H1 (cell line): ENCODE measurements around the gene PTPRC. TPM values are rescaled to one million over a fixed set of nuclear protein-coding genes. Genes with fewer than 3 reads are reported as not detected.

Source experiments
- CTCF ChIA-PET: fragments of 300-600 bp; sonication (Branson Sonifier 250); formaldehyde crosslinking; loops from one replicate; lab custom pipeline; 2021; ENCODE audit not compliant: partially characterized antibody; lab: Charles Lee
- POLR2A ChIA-PET: fragments of 300-600 bp; sonication (Branson Sonifier 250); formaldehyde crosslinking; loops from one replicate; lab custom pipeline; 2021; ENCODE audit warnings: inconsistent platforms; ENCODE audit not compliant: partially characterized antibody; lab: Charles Lee
- DNase-seq, 2 experiments: peaks; one replicate each; pipeline versions ENCODE4 v3.0.0 to v3.0.0-alpha.2; 2010 to 2022; ENCODE audit warnings: low spot score in 2 of 2, low read depth in 1 of 2, mixed read lengths in 1 of 2
- FAIRE-seq: peaks from 2 replicates; lab custom pipeline; 2011; peaks lifted over from hg19 to GRCh38; lab: Jason Lieb, UNC
- H2AFZ ChIP-seq: 2 replicates; pipeline ENCODE4 v1.8.1; 2012; ENCODE audit warnings: low read length, inconsistent platforms
- H2AK5ac ChIP-seq: 2 replicates; pipeline ENCODE4 v1.6.1; 2013; ENCODE audit warnings: low read depth, low read length
- H2BK120ac ChIP-seq: replicated peaks from 2 replicates; pipeline ENCODE3; 2013; ENCODE audit warnings: low read depth, low read length, inconsistent platforms
- H2BK12ac ChIP-seq: 2 replicates; pipeline ENCODE4 v1.6.1; 2013; ENCODE audit warnings: low read depth, low read length
- H2BK15ac ChIP-seq: 2 replicates; pipeline ENCODE4 v1.6.1; 2013; ENCODE audit warnings: low read length
- H2BK20ac ChIP-seq: 2 replicates; pipeline ENCODE4 v1.6.1; 2013; ENCODE audit warnings: low read length
- H2BK5ac ChIP-seq: 2 replicates; pipeline ENCODE4 v1.6.1; 2013; ENCODE audit warnings: low read depth, low read length
- H3K14ac ChIP-seq: 2 replicates; pipeline ENCODE4 v1.6.1; 2013; ENCODE audit warnings: inconsistent platforms; ENCODE audit not compliant: insufficient read length
- H3K18ac ChIP-seq: 2 replicates; pipeline ENCODE4 v1.6.1; 2013; ENCODE audit warnings: low read length; ENCODE audit errors: extremely low read depth
- H3K23ac ChIP-seq: 2 replicates; pipeline ENCODE4 v1.6.1; 2013; ENCODE audit warnings: inconsistent platforms; ENCODE audit not compliant: insufficient read length
- H3K23me2 ChIP-seq: 2 replicates; pipeline ENCODE4 v1.6.1; 2013; ENCODE audit warnings: low read depth, low read length
- H3K27ac ChIP-seq: 2 replicates; pipeline ENCODE4 v1.6.1; 2011; ENCODE audit warnings: low read depth, low read length, inconsistent platforms
- H3K27me3 ChIP-seq, 4 experiments: replicated peaks in 1 of 4; 1 replicate in 1 of 4; 2 replicates in 3 of 4; pipeline versions ENCODE4 v1.6.1 to v1.8.1; 2011 to 2013; ENCODE audit warnings: low read length in 3 of 4, mild to moderate bottlenecking in 3 of 4, inconsistent platforms in 2 of 4, mixed read lengths in 2 of 4, moderate library complexity in 1 of 4; ENCODE audit not compliant: control insufficient read depth in 3 of 4, insufficient read depth in 3 of 4; ENCODE audit errors: extremely low read depth in 1 of 4
- H3K36me3 ChIP-seq, 4 experiments: 2 replicates each; pipeline versions ENCODE4 v1.6.1 to v1.8.1; 2011 to 2013; ENCODE audit warnings: mild to moderate bottlenecking in 4 of 4, low read length in 3 of 4, moderate library complexity in 2 of 4, control low read depth in 1 of 4, inconsistent platforms in 1 of 4; ENCODE audit not compliant: insufficient read depth in 4 of 4, control insufficient read depth in 2 of 4
- H3K4ac ChIP-seq: replicated peaks from 2 replicates; pipeline ENCODE3; 2013; ENCODE audit warnings: low read length, low read depth, mixed read lengths, inconsistent platforms; ENCODE audit not compliant: insufficient read length
- H3K4me1 ChIP-seq, 4 experiments: replicated peaks in 1 of 4; 1 replicate in 1 of 4; 2 replicates in 3 of 4; pipeline versions ENCODE4 v1.6.1 to v1.8.1; 2011 to 2013; ENCODE audit warnings: low read length in 3 of 4, inconsistent platforms in 2 of 4, mixed read lengths in 1 of 4; ENCODE audit not compliant: insufficient read depth in 4 of 4, control insufficient read depth in 3 of 4
- H3K4me2 ChIP-seq, 2 experiments: 2 replicates each; pipeline versions ENCODE4 v1.6.1 to v1.8.1; 2011 to 2013; ENCODE audit warnings: low read depth in 2 of 2, low read length in 2 of 2, control low read depth in 1 of 2, inconsistent platforms in 1 of 2, mild to moderate bottlenecking in 1 of 2; ENCODE audit not compliant: insufficient read depth in 1 of 2
- H3K4me3 ChIP-seq, 4 experiments: fragments of 200-600, 300-600 bp in 1 of 4; sonication (generic), shearing (Covaris generic), sonication (Bioruptor Twin) in 1 of 4; 2 replicates each; pipeline versions ENCODE4 v1.5.1 to v1.8.1; 2011 to 2016; ENCODE audit warnings: low read length in 4 of 4, low read depth in 3 of 4, control low read depth in 2 of 4, inconsistent platforms in 2 of 4, mild to moderate bottlenecking in 2 of 4, mixed read lengths in 1 of 4, moderate library complexity in 1 of 4; ENCODE audit not compliant: insufficient read depth in 2 of 4; ENCODE audit errors: extremely low read depth in 1 of 4
- H3K56ac ChIP-seq: replicated peaks from 2 replicates; pipeline ENCODE3; 2013; ENCODE audit warnings: low read depth, mild to moderate bottlenecking, mixed read lengths, low read length, inconsistent platforms; ENCODE audit not compliant: insufficient read length
- H3K79me1 ChIP-seq: 2 replicates; pipeline ENCODE4 v1.6.1; 2013; ENCODE audit warnings: low read depth, low read length, control low read depth
- H3K79me2 ChIP-seq, 2 experiments: 2 replicates each; pipeline versions ENCODE4 v1.6.1 to v1.8.1; 2012 to 2013; ENCODE audit warnings: low read length in 2 of 2, mild to moderate bottlenecking in 2 of 2, inconsistent platforms in 1 of 2; ENCODE audit not compliant: insufficient read depth in 2 of 2, control insufficient read depth in 1 of 2
- H3K9ac ChIP-seq, 4 experiments: replicated peaks in 1 of 4; 1 replicate in 1 of 4; 2 replicates in 3 of 4; pipeline versions ENCODE4 v1.6.1 to v1.8.1; 2011 to 2013; ENCODE audit warnings: low read depth in 3 of 4, low read length in 3 of 4, control low read depth in 2 of 4, mild to moderate bottlenecking in 2 of 4, moderate library complexity in 2 of 4, inconsistent platforms in 1 of 4; ENCODE audit errors: extremely low read depth in 1 of 4
- H3K9me3 ChIP-seq, 2 experiments: 2 replicates each; pipeline versions ENCODE4 v1.6.1 to v1.8.1; 2012 to 2013; ENCODE audit warnings: mild to moderate bottlenecking in 2 of 2, moderate library complexity in 2 of 2, control low read depth in 1 of 2, inconsistent platforms in 1 of 2, low read depth in 1 of 2, low read length in 1 of 2, mixed read lengths in 1 of 2; ENCODE audit not compliant: insufficient read depth in 2 of 2
- H4K20me1 ChIP-seq, 2 experiments: replicated peaks in 1 of 2; 2 replicates each; pipeline versions ENCODE3 to v1.8.1; 2011 to 2013; ENCODE audit warnings: inconsistent platforms in 2 of 2, low read length in 2 of 2, mild to moderate bottlenecking in 1 of 2; ENCODE audit not compliant: insufficient read depth in 2 of 2, control insufficient read depth in 1 of 2
- H4K5ac ChIP-seq: 2 replicates; pipeline ENCODE4 v1.6.1; 2013; ENCODE audit warnings: low read length, low read depth, mixed read lengths, inconsistent platforms; ENCODE audit not compliant: insufficient read length
- H4K8ac ChIP-seq: 2 replicates; pipeline ENCODE4 v1.8.0; 2013; ENCODE audit warnings: mild to moderate bottlenecking, moderate library complexity, low read length, inconsistent platforms; ENCODE audit not compliant: insufficient read depth; ENCODE audit errors: extremely low read depth
- H4K91ac ChIP-seq: replicated peaks from 2 replicates; pipeline ENCODE3; 2013; ENCODE audit warnings: low read length, mixed read lengths, inconsistent platforms; ENCODE audit not compliant: insufficient read length
- BACH1 ChIP-seq: IDR thresholded peaks from 2 replicates; pipeline ENCODE4 v1.6.1; 2012; ENCODE audit warnings: low read length, improper control_type of control experiment
- BRCA1 ChIP-seq: IDR thresholded peaks from 2 replicates; pipeline ENCODE4 v1.6.1; 2012; ENCODE audit warnings: low read depth, low read length, improper control_type of control experiment
- CBX8 ChIP-seq: fragments of 300-800, 300-1000 bp; sonication (generic); IDR thresholded peaks from 2 replicates; pipeline ENCODE4 v1.7.1; 2016; ENCODE audit warnings: low read depth, low read length, borderline replicate concordance
- CTCF ChIP-seq, 3 experiments: IDR thresholded peaks; 1 replicate in 2 of 3; 2 replicates in 1 of 3; pipeline versions ENCODE4 v1.5.1 to v1.6.1; 2011; ENCODE audit warnings: low read length in 3 of 3, mild to moderate bottlenecking in 3 of 3, inconsistent platforms in 2 of 3, low read depth in 1 of 3, moderate library complexity in 1 of 3; ENCODE audit not compliant: insufficient read depth in 1 of 3; ENCODE audit errors: control extremely low read depth in 1 of 3
- EGR1 ChIP-seq: IDR thresholded peaks from 2 replicates; pipeline ENCODE4 v1.6.1; 2011; ENCODE audit warnings: low read depth, low read length, borderline replicate concordance
- EZH2 ChIP-seq: fragments of 200-600 bp; sonication (generic); IDR thresholded peaks from 2 replicates; pipeline ENCODE4 v1.7.1; 2012; ENCODE audit warnings: low read depth, mild to moderate bottlenecking, moderate library complexity, low read length, inconsistent platforms; ENCODE audit not compliant: severe bottlenecking
- GTF2F1 ChIP-seq: IDR thresholded peaks from 2 replicates; pipeline ENCODE4 v1.6.1; 2012; ENCODE audit warnings: low read depth, low read length, improper control_type of control experiment, borderline replicate concordance
- KDM4A ChIP-seq: IDR thresholded peaks from one replicate; pipeline ENCODE4 v1.7.1; 2012; ENCODE audit warnings: low read depth, mild to moderate bottlenecking, moderate library complexity, low read length, inconsistent platforms; ENCODE audit not compliant: severe bottlenecking
- POLR2A ChIP-seq, 2 experiments: IDR thresholded peaks; 1 replicate in 1 of 2; 2 replicates in 1 of 2; pipeline ENCODE4 v1.6.1; 2011; ENCODE audit warnings: low read depth in 2 of 2, low read length in 2 of 2, mild to moderate bottlenecking in 2 of 2; ENCODE audit errors: control extremely low read depth in 1 of 2
- SIX5 ChIP-seq: IDR thresholded peaks from 2 replicates; pipeline ENCODE4 v1.6.1; 2011; ENCODE audit warnings: mild to moderate bottlenecking, low read depth, low read length
- SP1 ChIP-seq: IDR thresholded peaks from 2 replicates; pipeline ENCODE4 v1.6.1; 2011; ENCODE audit warnings: low read depth, low read length
- TEAD4 ChIP-seq: IDR thresholded peaks from 2 replicates; pipeline ENCODE4 v1.6.1; 2012; ENCODE audit warnings: low read depth, low read length, inconsistent platforms, mixed read lengths
- WGBS, 2 experiments: shearing (Covaris generic) in 1 of 2; methylation state at CpG; one replicate each; pipeline versions ENCODE4 v1.1.6 to v1.1.7; 2013 to 2015; ENCODE audit warnings: low lambda C conversion rate in 2 of 2, mixed read lengths in 2 of 2, inconsistent platforms in 1 of 2, low coverage in 1 of 2, missing lambda C conversion rate in 1 of 2; ENCODE audit not compliant: insufficient replicate concordance in 2 of 2, insufficient coverage in 1 of 2, insufficient read length in 1 of 2; ENCODE audit errors: extremely low coverage in 1 of 2, missing lambda C conversion rate in 1 of 2; 5-methylcytosine and 5-hydroxymethylcytosine counted together
- polyA plus RNA-seq, 7 experiments: library from polyadenylated mRNA; depleted of rRNA in 3 of 7; stranded (reverse) in 5 of 7; unstranded in 2 of 7; fragments of >200 nt in 5 of 7; fragments of 200-250 nt in 2 of 7; gene quantifications; 1 replicate in 5 of 7; 2 replicates in 1 of 7; 4 replicates in 1 of 7; pipeline versions ENCODE4 v1.2.1 to v1.2.3, GENCODE V29; 2011 to 2013; ENCODE audit warnings: missing spikeins in 2 of 7, mixed read lengths in 2 of 7
- total RNA-seq: library from RNA; stranded (reverse); fragmentation: NEBNext Ultra II Directional; extraction: Animal tissue kit (Norgen Biotek cat#: 25700); gene quantifications from 2 replicates; pipeline ENCODE4 v1.2.1, GENCODE V29; 2021

Gene PTPRC
- total and polyA plus RNA-seq, 2 of the 8 experiments (the other 6 are each of a cell fraction or from before 2014, with no cell fraction given), result 0.05 TPM; not detected in 1

- no peaks in the 10 kb centered on the region for H3K79me1 ChIP-seq
- H2BK120ac ChIP-seq, result no peak overlapping the region
- no peak overlapping the region for H3K27ac ChIP-seq
- 91 to 100% methylated on average over 1 to 5 of the region's 5 CpGs for WGBS, 2 experiments
- FAIRE-seq (no peak), DNase-seq (no peak)
- no peak for TF ChIP-seq KDM4A
- TF ChIP-seq BRCA1, result no peak
- no peak for TF ChIP-seq BACH1
- TF ChIP-seq CTCF (IDR thresholded peaks at IDR 0.05; ENCODE audit: control extremely low read depth in 1 of 3, insufficient read depth in 1 of 3, low read depth in 1 of 3, low read length in 3 of 3), result no peak
- no peak for TF ChIP-seq TEAD4
- no peak for TF ChIP-seq EZH2
- no peak for TF ChIP-seq EGR1
- TF ChIP-seq SIX5, result no peak
- TF ChIP-seq POLR2A (IDR thresholded peaks at IDR 0.05; ENCODE audit: control extremely low read depth in 1 of 2, low read depth in 2 of 2, low read length in 2 of 2), result no peak
- no peak for TF ChIP-seq SP1
- no peak for TF ChIP-seq CBX8
- no peak for TF ChIP-seq GTF2F1
- H2BK12ac ChIP-seq, result no peak overlapping the region
- no peak overlapping the region for H4K91ac ChIP-seq
- H3K23me2 ChIP-seq, result no peaks in the 10 kb centered on the region
- H3K4me2 ChIP-seq, result no peak overlapping the region
- no peak overlapping the region for H3K4me3 ChIP-seq
- H3K56ac ChIP-seq, result no peak overlapping the region
- no peak overlapping the region for H3K14ac ChIP-seq
- H3K79me2 ChIP-seq, result no peaks in the 10 kb centered on the region
- POLR2A ChIA-PET, result no interaction called here
- H4K5ac ChIP-seq, result no peak overlapping the region
- no peaks in the 10 kb centered on the region; a peak in 1 of 8 replicates for H3K36me3 ChIP-seq
- no peaks in the 10 kb centered on the region for H3K4me1 ChIP-seq
- H3K9me3 ChIP-seq, result no peaks in the 10 kb centered on the region
- H2AFZ ChIP-seq, result no peak overlapping the region
- no peak overlapping the region for H3K23ac ChIP-seq
- no peak overlapping the region for H3K4ac ChIP-seq
- no peak overlapping the region for H3K18ac ChIP-seq
- H2AK5ac ChIP-seq, result no peak overlapping the region
- CTCF ChIA-PET, result no interaction called here
- no peak overlapping the region for H4K8ac ChIP-seq
- no peak overlapping the region for H3K9ac ChIP-seq
- no peak overlapping the region for H2BK5ac ChIP-seq
- no peaks in the 10 kb centered on the region for H4K20me1 ChIP-seq
- H2BK20ac ChIP-seq, result no peak overlapping the region
- H2BK15ac ChIP-seq, result no peak overlapping the region
- no peaks in the 10 kb centered on the region for H3K27me3 ChIP-seq
These were observed 166.8 kb downstream of the PTPRC start for GRCh38 chr1:198805498-198806151.
